GM18502 (cell line): ENCODE measurements around the gene MRPL24.
A peak's percentile ranks its signal among the peaks of the same experiment; 100 is the strongest.
"Not testable (repeated sequence)": the region's sequence is repeated elsewhere in the genome, so short reads cannot be mapped to it uniquely, and the experiment has no call there.

Experiments used
- ATAC-seq: cut with Tn5 transposase; IDR thresholded peaks from one replicate; pipeline ENCODE4 v1.9.1; 2021; ENCODE audit warnings: mild to moderate bottlenecking; ENCODE audit not compliant: unreplicated experiment, poor library complexity

MRPL24 gene

DNA sequence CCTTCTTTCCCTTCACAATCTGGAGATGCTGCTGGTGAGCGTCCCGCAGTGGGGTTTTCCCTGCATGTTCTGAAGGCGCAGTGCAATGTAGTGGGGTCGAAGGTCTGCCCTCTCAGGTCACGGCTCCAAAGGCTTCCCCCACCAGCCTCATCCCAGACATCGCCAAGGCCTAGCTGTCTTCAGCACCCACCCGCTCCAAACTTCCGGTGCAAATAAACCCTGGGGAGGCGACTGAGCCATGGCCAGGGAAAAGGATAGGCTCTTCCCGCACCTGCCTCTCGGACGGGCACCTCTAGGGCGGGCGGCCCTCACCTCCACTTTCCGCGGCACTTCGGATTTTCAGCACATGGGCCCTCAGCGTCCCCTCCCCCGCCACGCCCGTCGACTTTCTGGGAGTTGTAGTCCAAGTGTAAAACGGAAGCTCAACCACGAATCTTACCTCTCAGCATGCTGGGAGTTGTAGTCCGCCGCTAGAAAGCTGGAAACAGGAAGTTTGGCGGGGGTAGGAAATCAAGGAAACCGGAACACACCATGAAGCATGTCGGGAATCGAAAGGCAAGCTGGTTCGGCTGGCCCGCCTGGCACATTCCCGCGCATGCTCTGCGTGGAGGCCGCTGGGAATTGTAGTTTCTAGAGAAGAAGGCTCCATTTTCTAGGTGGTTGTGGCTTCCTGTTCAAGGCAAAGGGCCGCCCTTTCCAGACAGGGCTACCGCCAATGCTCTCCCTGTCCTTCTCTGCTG, at the start of gene MRPL24:
TSS of gene MRPL24 (minus strand) at position 348 of the 740 bp plus-strand sequence. CDS start 2,384 bp downstream, outside the sequence.
- ATAC-seq: peak; percentile 84

DNA sequence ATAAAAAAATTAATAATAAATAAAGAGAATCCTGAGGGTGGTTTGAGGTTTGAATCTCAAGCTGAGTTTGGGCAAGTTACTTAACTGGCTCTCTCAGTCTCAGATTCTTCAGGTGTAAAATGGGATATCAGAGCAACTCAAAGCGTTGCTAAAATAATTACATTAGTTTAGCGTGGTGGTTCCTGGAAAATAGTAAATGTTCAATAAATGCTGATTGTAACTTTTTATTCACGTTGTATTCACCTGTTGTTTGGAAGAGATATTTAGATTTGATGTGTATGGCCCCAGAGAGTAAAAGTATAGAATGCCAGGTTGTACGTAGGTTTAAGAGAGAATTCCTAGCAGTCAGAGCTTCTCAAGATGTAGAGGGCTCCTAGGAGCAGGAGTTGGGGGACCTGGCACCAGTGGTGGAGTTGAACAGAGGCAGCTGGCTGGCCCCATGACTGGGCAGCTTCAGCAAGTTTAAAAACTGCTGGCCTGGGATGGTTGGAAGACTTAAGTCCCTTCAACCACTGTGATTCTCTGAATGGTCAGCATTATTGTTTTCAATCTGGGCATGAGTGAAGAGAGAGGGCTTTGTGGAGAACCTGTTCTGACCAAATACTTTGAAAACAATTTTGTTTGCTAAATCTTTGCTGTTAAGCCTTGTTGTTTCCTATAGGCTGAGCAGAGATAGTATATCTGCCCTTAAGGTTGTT, 48.9 kb upstream of the MRPL24 start:
- ATAC-seq: no peak

DNA sequence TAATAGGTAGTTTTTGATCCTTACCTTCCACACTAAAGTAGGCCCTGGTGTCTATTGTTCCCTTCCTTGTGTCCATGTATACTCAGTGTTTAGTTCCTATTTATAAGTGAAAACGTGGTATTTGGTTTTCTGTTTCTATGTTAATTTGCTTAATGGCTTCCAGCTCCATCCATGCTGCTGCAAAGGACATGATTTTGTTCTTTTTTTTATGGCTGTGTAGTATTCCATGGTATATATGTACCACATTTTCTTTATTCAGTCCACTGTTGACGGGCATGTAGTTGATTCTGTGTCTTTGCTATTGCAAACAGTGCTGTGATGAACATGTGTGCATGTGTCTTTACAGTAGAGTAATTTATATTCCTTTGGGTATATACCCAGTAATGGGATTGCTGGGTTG, 47.2 kb upstream of the MRPL24 start:
- ATAC-seq: no peak

DNA sequence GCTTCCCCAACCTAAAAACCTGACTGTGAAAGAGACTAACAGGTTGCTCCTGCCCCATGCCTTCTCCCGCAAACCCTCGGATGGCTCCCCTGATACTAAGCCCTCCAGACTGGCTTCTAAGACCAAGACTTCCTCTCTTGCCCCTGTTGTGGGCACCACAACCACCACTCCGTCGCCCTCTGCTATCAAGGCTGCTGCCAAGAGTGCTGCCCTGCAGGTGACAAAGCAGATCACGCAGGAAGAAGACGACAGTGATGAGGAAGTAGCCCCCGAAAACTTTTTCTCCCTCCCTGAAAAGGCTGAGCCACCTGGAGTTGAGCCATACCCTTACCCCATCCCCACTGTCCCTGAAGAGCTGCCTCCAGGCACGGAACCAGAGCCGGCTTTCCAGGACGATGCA, 45.8 kb upstream of the MRPL24 start:
- no peak for ATAC-seq

DNA sequence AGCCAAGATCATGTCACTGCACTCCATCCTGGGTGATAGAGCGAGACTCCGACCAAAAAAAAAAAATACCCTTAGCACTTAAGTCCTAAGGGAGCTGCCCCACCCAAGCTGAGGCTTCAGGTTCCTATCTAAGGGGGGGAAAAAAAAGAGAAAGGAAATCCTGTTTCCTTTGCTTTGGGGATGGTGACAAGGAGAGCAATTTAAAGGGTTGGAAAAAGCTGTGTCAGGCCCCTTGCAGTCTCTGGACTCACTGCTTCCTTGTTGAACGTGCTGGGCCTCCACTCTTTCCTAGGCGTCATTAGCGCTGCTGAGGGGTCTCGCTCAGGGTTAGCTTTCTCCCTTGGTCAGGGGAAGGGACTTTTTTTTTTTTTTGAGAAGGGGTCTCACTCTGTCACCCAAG, 44.6 kb upstream of the MRPL24 start:
- ATAC-seq: no peak

DNA sequence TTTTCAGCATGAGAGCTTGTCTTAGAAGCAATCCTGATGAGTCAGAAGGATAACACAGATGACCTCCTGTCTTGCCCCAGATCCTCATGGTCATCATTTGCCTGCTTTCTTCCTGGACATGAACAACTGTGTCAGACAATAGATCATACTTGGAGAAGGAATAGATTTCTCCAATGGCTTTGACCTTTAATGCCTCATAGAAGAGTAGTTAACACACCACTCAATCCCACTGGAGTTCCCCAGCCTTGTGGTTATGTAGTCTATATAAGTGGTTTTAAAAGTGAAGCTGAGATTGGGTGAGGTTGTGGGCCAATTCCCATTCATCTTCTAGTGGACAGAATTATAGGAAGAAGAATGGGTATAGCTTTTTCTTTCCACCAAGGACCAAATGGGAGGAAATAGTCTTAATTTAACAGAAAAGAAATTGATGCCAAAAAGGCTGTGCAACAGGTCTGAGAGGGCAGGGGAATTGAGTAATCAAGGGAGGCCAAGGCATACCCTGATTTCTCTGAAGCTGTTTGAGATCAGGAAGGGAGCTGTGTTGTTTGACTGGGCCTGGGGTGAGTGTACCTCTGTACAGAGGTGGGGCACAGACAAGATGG, 40.8 kb upstream of the MRPL24 start:
- ATAC-seq: no peak

DNA sequence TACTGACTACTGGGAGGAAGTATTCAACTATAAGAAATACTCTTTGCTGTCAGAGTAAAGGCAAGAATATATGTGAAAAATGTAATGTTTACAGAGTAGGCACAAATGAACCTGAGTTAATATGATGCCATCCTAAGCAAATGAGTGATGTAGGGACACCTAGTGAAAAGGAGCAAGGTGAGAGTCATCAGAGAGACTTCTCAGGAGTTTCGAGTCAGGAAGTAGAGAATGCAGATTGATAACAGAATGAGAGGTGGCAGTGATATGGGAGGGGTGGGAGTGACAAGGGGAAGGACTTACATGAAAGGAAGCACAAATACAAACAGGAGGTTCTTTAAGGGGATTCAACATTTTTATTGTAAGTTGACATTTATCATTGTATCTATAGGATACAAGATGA, 36.7 kb upstream of the MRPL24 start:
- no peak for ATAC-seq

DNA sequence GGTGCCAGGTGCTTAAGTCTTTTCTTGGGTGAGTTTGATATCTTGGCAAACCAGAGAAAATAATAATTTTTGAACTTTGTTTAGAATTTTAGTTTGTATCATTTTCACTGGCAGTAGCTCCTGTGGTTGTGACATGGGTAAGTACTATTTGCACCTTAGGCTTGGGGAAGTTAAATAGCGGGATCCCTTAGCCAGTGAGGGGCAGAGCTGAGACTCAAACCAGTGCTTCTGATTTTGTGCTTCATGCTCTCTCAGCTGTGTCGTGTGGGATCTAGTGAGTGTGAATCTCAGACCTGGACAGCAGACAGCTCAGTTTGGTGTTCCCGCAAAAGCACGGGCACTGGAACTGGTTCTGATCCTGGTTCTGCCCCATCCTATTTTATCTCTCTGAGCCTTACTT, 36.1 kb upstream of the MRPL24 start:
- no peak for ATAC-seq

DNA sequence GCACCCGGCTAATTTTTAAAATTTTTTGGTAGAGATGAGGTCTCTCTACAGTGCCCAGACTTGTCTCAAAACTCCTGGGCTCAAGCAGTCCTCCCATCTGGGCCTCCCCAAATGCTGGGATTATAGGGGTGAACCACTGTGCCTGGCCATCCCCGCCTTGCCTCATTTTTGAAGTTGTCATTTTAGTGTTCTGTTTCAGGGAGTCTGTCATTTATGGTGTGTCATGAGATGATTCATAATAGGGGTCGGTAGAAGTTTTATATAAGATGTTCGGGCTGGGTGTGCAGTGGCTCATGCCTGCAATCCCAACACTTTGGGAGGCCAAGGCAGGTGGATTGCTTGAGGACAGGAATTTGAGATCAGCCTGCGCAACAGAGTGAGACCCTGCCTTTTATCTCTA, 34.9 kb upstream of the MRPL24 start:
- no peak for ATAC-seq

DNA sequence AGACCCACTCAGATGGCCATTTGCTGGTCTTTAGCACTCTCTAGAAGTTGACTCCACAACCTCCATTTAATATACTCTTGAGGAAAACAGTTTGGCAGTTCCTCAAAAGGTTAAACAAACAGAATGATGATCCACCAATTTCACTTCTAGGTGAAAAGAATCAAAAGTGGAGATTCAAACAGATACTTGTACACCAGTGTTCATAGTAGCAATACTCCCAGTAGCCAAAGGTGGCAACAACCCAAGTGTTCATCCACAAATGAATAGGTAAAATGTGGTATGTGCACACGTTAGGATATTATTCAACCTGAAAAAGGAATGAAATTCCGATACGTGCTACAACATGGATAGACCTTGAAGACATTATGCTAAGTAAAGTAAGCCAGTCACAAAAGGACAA, 32.7 kb upstream of the MRPL24 start:
- ATAC-seq: no peak

DNA sequence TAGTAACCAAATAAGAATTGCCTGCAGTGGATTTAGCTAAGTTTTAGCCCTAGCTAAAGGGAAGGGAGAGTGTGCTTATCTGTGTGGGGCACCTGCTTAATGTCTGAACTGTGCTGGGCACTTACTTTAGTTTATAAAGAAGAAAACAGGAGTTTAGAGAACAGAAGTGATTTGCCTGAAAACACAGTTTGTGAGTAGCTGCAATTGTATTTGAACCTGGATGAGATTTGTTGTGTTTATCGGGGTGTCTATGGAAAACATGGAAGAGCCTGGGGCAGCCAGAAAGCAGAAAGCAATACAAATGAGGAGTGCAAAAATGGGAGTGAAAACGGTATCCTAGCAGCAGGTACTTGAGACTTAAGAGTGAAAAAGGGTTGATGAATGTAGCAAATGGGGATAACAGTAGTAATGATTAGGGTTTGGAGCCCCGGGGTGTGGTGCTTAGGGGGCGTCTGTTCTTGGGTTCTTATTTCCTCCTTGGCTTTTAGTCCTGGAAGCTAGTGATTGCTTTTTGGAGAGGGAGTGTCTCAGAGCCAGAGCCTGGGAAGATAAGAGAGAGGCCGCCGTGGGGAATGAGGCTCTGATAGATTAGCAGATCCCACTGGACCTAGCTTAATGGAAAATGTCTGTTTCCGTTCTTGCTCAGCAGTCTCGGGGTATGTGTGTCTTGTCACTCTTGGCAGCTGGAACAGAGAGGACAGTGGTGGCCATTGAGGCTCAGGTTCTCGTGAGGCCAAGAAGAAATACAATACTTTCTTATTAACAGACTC, 32.0 kb upstream of the MRPL24 start:
- ATAC-seq: no peak

DNA sequence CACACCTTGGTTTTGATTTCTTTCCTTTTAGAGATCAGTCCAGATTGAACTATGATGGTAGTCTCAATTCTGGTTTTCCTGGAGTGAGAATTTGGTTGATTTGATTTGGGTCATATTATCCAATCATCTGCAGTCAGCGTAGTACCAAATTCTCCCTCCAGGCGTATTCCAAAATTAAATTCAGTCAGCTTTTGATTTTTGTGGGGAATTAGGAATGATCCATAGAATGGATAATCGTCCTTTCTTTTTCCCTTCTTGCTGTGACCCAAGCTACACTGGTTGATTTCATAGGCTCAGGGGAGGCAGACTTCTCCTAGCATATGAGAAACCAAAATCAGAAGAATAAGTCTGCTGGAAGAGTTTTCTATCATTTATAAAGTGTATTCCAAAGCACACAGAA, 31.3 kb upstream of the MRPL24 start:
- ATAC-seq: no peak

DNA sequence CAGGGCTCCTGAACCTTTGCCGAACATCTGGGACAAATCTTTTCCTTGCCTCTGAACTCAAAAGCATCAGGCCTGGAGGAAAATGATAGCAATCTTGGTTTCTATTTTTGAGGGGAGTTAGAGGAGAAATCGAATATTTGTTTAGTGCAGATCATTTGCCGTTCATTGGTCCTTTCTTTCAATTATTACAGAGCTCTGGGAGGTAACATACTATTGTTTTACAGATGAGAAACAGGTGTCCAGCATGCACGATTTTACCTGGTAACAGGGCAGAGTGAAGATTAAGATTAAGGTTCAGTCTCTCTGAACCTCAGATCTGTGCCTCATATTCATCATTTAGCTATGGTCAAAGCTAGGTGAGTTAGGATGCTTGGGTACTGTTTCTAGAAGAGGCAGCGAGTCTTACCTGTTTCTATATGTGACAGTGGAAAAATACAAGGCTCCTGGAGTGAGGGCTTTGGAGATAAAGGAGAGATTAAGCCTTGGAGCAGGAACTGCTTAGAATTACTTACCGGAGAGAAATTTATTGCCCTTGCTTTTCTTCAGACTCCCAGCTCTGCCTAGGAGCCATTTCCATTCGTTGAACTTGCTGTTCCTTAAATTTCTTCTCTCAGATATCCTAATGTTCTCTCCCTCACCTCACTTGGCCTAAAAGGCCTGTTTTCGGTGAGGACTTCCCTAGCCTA, 27.9 kb upstream of the MRPL24 start:
- ATAC-seq: no peak

DNA sequence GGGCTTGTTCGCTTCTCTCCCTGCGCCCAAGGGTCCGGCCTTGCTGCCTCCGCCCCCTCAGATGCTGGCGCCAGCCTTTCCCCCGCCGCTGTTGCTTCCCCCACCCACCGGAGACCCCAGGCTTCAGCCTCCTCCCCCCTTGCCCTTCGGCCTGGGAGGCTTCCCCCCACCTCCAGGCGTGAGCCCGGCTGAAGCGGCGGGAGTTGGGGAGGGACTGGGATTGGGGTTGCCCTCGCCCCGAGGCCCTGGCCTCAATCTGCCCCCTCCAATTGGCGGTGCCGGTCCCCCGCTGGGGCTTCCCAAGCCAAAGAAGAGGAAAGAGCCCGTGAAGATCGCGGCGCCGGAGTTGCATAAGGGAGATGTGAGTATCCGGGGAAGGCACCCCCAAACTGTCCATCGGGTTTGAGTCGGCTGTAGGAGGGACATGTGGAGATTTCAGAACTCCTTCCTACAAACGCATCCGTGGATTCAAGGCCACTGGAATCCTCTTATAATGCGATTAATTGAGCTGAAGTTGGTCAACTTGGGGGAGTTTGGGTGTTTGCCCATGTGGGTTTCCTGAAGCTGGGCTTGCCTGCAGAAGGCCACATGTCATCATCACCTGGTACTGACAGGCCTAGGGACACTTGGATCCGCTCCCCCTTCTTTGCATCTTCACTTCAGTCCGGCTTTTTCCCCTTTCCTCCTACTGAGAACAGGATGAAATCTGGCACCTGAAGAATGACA, 27.2 kb upstream of the MRPL24 start:
- ATAC-seq: no peak

DNA sequence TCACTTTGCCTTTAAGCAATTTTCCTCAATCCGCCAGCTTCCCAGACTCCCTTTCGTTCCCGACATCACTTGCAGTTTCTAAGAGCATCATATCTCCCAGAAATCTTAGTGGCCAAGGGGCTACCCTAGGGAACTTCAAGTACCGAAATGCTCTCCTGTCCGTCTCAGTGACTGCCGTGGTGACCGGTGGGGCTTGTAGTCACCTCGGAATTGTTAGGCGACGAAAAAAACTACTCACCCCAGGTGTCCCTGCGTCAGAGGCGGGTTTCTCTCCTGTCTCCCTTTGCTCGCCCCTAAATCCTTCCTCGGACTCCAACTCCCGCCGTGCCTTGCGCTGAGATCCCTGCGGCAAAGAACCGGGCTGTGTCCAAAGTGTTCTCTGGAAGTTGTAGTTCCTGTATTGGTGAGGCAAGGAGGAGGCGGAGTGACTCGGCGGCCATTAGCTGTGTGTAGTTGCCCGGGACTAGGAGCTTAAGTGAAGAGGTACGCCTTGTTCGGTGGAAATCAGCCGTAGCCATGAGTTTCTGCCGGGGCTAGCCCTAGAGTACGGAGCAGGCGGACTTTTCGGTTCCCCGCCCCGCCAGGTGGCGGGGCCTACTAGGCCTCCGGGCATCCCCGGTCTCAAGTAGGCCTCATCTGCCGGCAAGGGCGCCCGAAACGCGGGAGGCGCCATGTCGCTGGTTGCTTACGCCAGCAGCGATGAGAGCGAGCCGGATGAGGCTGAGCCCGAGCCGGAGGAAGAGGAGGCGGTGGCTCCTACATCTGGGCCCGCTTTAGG, 26.4 kb upstream of the MRPL24 start, which contains the start of gene PRCC:
TSS of gene PRCC (plus strand) at position 435 of the 778 bp plus-strand sequence. CDS start at position 672, 237 bp downstream.
- peak; percentile 91 for ATAC-seq

DNA sequence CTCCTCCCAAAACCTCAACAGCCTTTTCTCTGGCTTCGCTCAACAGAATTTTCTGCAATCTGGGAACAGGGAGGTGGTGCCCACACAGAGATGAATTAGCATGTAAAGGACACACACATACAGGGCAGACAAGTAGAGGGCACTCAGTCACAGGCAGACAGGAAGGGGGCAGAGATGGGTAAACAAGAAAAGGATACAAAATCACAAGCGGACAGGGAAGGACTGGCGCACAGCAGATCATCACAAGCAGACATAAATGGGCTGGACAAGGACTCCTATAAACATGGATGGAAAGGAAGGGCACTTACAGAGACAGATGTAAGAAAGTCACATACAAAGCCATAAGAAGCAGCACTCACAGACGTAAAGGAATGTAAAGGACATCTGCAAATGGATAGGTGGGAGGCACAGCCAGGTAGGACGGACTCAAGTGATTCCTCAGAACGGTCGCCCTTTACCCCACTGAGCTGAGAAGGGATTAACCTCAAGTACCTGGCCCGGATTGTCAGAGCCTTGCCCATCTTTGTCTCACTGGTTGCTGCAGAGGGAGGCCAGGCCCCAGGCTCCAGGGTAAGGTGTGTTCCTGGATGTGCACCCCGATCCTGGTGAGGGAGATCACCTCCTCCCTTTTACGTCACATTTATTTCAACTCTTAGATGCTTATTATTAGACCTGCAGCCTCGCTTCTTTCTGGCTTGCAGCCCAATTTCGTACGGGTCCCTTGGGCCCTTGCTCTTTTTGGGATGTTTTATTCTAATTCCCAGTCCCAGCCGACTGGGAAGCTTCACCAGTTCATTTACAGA, 25.6 kb upstream of the MRPL24 start:
- ATAC-seq: peak; percentile 28

DNA sequence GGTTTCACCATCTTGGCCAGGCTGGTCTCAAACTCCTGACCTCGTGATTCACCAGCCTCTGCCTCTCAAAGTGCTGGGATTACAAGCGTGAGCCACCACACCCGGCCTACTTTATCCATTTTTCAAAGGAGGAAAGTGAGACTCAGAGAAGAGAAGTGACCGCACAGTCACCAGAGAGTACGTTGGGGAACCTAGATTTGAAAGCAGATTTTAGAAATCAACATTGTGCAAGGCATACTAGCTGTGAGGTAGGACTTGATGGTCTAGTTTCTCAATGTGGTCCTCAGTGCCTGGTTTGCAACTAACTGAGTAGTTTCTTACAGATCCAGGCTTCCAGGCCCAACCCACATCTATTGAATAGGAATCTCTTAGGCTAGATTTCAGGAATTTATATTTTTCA, 24.8 kb upstream of the MRPL24 start:
- no peak for ATAC-seq

DNA sequence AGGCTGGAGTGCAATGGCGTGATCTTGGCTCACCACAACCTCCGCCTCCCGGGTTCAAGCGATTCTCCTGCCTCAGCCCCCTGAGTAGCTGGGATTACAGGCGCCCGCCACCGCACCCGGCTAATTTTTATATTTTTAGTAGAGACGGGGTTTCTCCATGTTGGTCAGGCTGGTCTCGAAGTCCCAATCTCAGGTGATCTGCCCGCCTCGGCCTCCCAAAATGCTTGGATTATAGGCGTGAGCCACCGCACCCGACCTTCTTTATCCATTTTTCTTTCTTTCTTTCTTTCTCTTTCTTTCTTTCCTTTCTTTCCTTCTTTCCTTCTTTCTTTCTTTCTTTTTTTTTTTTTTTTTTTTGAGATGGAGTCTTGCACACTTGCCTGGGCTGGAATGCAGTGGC, 24.2 kb upstream of the MRPL24 start:
- ATAC-seq: not testable (repeated sequence)
